Endothelial cell of umbilical vein (primary cell): ENCODE data around the gene SGSH. TPM values are rescaled to one million over a fixed set of nuclear protein-coding genes. Genes with fewer than 3 reads are reported as not detected.

Experiments
- BruUV-seq: library from RNA; stranded (reverse); fragments of 400-500 nt; replicated peaks from 2 replicates; lab custom pipeline; 2021; lab: Mats Ljungman, UMichigan
- CTCF ChIA-PET: fragments of 300-600, 350-600 bp; sonication (Branson Sonifier 250); formaldehyde crosslinking; loops from one replicate; lab custom pipeline; 2021; ENCODE audit warnings: antibody characterized with exemption, inconsistent platforms; lab: Charles Lee
- POLR2A ChIA-PET: fragments of 300-600, 350-600 bp; sonication (Branson Sonifier 250); formaldehyde crosslinking; loops from one replicate; lab custom pipeline; 2021; ENCODE audit warnings: antibody characterized with exemption, inconsistent platforms; lab: Charles Lee
- DNase-seq: peaks from one replicate; pipeline ENCODE4 v3.0.0-alpha.2; 2011; ENCODE audit warnings: low read depth, low spot score
- FAIRE-seq: peaks from 2 replicates; lab custom pipeline; 2011; peaks lifted over from hg19 to GRCh38; lab: Jason Lieb, UNC
- H2AFZ ChIP-seq: 2 replicates; pipeline ENCODE4 v1.6.0; 2012; ENCODE audit warnings: low read depth, low read length, control low read depth, inconsistent platforms
- H3K27ac ChIP-seq: 2 replicates; pipeline ENCODE4 v1.5.1; 2011; ENCODE audit warnings: low read depth, mild to moderate bottlenecking, control low read depth, low read length, moderate library complexity; ENCODE audit not compliant: insufficient read depth
- H3K27me3 ChIP-seq, 2 experiments: 2 replicates each; pipeline versions ENCODE4 v1.6.0 to v1.6.1; 2011; ENCODE audit warnings: low read length in 2 of 2, mixed read lengths in 1 of 2; ENCODE audit not compliant: control insufficient read depth in 2 of 2, insufficient read depth in 2 of 2
- H3K36me3 ChIP-seq, 2 experiments: 2 replicates in 1 of 2; 3 replicates in 1 of 2; pipeline ENCODE4 v1.5.1; 2011; ENCODE audit warnings: low read length in 2 of 2, mild to moderate bottlenecking in 1 of 2, moderate library complexity in 1 of 2; ENCODE audit not compliant: control insufficient read depth in 2 of 2, insufficient read depth in 2 of 2; ENCODE audit errors: extremely low read depth in 1 of 2
- H3K4me1 ChIP-seq: 3 replicates; pipeline ENCODE4 v1.5.1; 2011; ENCODE audit warnings: mild to moderate bottlenecking, low read length; ENCODE audit not compliant: control insufficient read depth, insufficient read depth; ENCODE audit errors: extremely low read depth
- H3K4me2 ChIP-seq: 2 replicates; pipeline ENCODE4 v1.6.1; 2011; ENCODE audit warnings: low read length, control low read depth, mixed read lengths; ENCODE audit not compliant: insufficient read depth
- H3K4me3 ChIP-seq, 3 experiments: fragments of 200-600 bp in 1 of 3; sonication (generic), shearing (Covaris generic) in 1 of 3; replicated peaks in 1 of 3; 2 replicates each; pipeline ENCODE4 v1.5.1; 2011 to 2016; ENCODE audit warnings: control low read depth in 3 of 3, low read length in 3 of 3, mild to moderate bottlenecking in 2 of 3, inconsistent platforms in 1 of 3, low read depth in 1 of 3, moderate library complexity in 1 of 3; ENCODE audit not compliant: insufficient read depth in 1 of 3
- H3K79me2 ChIP-seq: 2 replicates; pipeline ENCODE4 v1.6.0; 2012; ENCODE audit warnings: low read length, inconsistent platforms; ENCODE audit not compliant: control insufficient read depth, insufficient read depth
- H3K9ac ChIP-seq: replicated peaks from 2 replicates; pipeline ENCODE3; 2011; ENCODE audit warnings: low read length, control low read depth; ENCODE audit not compliant: insufficient read depth; ENCODE audit errors: extremely low read depth
- H3K9me1 ChIP-seq: replicated peaks from 3 replicates; pipeline ENCODE4 v1.6.0; 2011; ENCODE audit warnings: mild to moderate bottlenecking, low read length; ENCODE audit not compliant: control insufficient read depth, insufficient read depth; ENCODE audit errors: extremely low read depth
- H3K9me3 ChIP-seq: replicated peaks from 2 replicates; pipeline ENCODE4 v1.5.1; 2012; ENCODE audit warnings: low read length, inconsistent platforms; ENCODE audit not compliant: control insufficient read depth, insufficient read depth
- H4K20me1 ChIP-seq: replicated peaks from 2 replicates; pipeline ENCODE3; 2011; ENCODE audit warnings: mild to moderate bottlenecking, low read length; ENCODE audit not compliant: control insufficient read depth, insufficient read depth; ENCODE audit errors: extremely low read depth
- GATA2 ChIP-seq: IDR thresholded peaks from 2 replicates; pipeline ENCODE4 v1.7.0; 2011; ENCODE audit warnings: low read depth, mild to moderate bottlenecking, moderate library complexity, mixed read lengths, low read length; ENCODE audit not compliant: insufficient read length, insufficient read depth
- JUN ChIP-seq: IDR thresholded peaks from 2 replicates; pipeline ENCODE4 v1.6.1; 2011; ENCODE audit warnings: borderline replicate concordance, low read depth; ENCODE audit not compliant: insufficient read length, insufficient read depth
- POLR2A ChIP-seq: IDR thresholded peaks from 2 replicates; pipeline ENCODE4 v1.6.1; 2012; ENCODE audit warnings: low read depth, mild to moderate bottlenecking, control low read depth, low read length
- POLR2AphosphoS5 ChIP-seq: IDR thresholded peaks from 2 replicates; pipeline ENCODE4 v1.6.1; 2012; ENCODE audit warnings: low read depth, mild to moderate bottlenecking, control low read depth, low read length, moderate library complexity; ENCODE audit not compliant: insufficient read depth
- dilution Hi-C: fragments of 300-500 bp; cut with MboI; formaldehyde crosslinking; loops from one replicate; pipeline ENCODE4 v1.15.0; 2019; ENCODE audit warnings: low sequenced_read_pairs; ENCODE audit not compliant: extremely low pct_ligation_motif_present
- intact Hi-C: fragments of 100-400 bp; cut with micrococcal nuclease; formaldehyde crosslinking; loops from one replicate; pipeline ENCODE4 v1.10.0; 2022
- polyA plus RNA-seq, 4 experiments: library from polyadenylated mRNA; depleted of rRNA in 3 of 4; stranded (reverse) in 3 of 4; unstranded in 1 of 4; fragments of >200 nt; gene quantifications; 2 replicates each; pipeline versions ENCODE4 v1.2.1 to v1.2.3, GENCODE V29; 2011 to 2012; ENCODE audit warnings: missing spikeins in 1 of 4
- total RNA-seq: library from RNA; stranded (reverse); gene quantifications from 2 replicates; pipeline ENCODE4 v1.2.3, GENCODE V29; 2021
- TF ChIP-seq, protein P1 (sequence below), 2 donors: IDR thresholded peaks; 1 replicate in 1 of 2; 2 replicates in 1 of 2; pipeline ENCODE4 v1.5.1; 2011; ENCODE audit warnings: low read length in 2 of 2, mild to moderate bottlenecking in 2 of 2, moderate library complexity in 2 of 2, control low read depth in 1 of 2, inconsistent platforms in 1 of 2, low read depth in 1 of 2; ENCODE audit not compliant: insufficient read depth in 1 of 2; ENCODE audit errors: extremely low read depth in 1 of 2
- TF ChIP-seq, protein P2 (sequence below): IDR thresholded peaks from 2 replicates; pipeline ENCODE4 v1.6.1; 2011; ENCODE audit not compliant: insufficient read depth, insufficient read length

SGSH gene
- total and polyA plus RNA-seq, 2 donors (not counting 3 experiments of a cell fraction or from before 2014, with no cell fraction given) = 81.4 to 217 TPM

DNA sequence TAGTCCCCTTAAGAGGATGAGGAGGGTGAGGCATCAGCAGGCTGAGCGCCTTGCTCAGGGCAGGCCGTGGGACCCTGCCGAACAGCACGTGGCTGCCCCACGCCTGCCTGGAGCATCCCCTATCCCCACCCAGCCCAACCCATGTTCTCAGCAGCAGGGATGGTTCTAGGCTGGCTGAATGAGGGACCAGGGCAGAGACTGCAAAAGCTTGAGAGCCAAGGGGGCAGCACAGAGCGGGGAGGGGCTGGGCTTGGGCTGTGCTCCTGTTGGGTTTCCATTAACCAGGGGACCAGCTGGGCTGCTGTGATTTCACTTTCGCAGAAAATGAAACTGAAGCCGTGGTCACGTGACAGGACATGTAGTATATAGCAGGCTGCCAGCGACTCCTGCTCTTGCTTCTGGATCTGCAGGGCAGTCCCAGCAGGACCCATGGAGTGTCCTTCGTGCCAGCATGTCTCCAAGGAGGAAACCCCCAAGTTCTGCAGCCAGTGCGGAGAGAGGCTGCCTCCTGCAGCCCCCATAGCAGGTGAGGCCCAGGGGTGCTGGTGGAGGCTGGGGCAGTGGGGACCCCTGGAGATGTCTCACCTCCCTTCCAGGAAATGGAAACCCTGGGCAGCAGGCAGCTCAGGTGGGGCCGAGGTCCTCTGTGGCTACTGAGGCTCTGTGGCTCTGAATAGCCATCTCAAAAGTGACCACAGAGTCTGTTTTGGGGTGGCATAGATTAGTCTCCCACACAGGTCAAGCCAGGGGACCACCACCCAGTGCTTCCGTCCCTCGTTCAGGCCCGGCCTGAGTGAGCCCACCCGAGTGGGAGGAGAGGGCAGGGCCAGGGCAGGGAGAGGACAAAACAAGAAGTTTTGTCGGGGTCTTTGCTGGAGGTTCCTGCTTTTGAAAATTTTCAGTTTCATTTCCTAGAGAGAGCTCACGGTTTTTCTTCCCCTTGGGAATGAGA is 43.4 kb upstream of the SGSH start:
- no TSS peak for BruUV-seq
- Histone ChIP-seq H3K4me3 (peak overlapping the region in 2 of 3 experiments; percentile 1 to 12), H3K9me1 (no peaks in the 10 kb centered on the region), H3K27ac (no peak overlapping the region), H4K20me1 (no peaks in the 10 kb centered on the region), H3K9me3 (no peaks in the 10 kb centered on the region), H2AFZ (no peak overlapping the region), H3K9ac (peak overlapping the region; percentile 29), H3K27me3 (no peaks in the 10 kb centered on the region), H3K4me2 (peak overlapping the region; percentile 71), H3K4me1 (peaks cover 30% of the 10 kb centered on the region), H3K79me2 (peaks cover 22% of the 10 kb centered on the region), H3K36me3 (peaks cover 2 to 4% of the 10 kb centered on the region in 2 experiments)
- ChIA-PET CTCF (interaction anchor here (0.6 to 1.2 kb wide), 3 partner anchors 14 to 116 kb away, joined by 3 to 6 read pairs (median 3); partner anchors contain the start of gene EIF4A3), POLR2A (no interaction called here)
- intact Hi-C loops = loop anchor here (2.0 to 5.0 kb wide), 3 partner anchors 15 to 116 kb away; partner anchors contain the start of gene EIF4A3
- peak; percentile 86 for DNase-seq
- TF ChIP-seq POLR2AphosphoS5 (peak; percentile 41), POLR2A (peak; percentile 77), GATA2 (no peak), JUN (no peak)
- TF ChIP-seq, protein P1, sequence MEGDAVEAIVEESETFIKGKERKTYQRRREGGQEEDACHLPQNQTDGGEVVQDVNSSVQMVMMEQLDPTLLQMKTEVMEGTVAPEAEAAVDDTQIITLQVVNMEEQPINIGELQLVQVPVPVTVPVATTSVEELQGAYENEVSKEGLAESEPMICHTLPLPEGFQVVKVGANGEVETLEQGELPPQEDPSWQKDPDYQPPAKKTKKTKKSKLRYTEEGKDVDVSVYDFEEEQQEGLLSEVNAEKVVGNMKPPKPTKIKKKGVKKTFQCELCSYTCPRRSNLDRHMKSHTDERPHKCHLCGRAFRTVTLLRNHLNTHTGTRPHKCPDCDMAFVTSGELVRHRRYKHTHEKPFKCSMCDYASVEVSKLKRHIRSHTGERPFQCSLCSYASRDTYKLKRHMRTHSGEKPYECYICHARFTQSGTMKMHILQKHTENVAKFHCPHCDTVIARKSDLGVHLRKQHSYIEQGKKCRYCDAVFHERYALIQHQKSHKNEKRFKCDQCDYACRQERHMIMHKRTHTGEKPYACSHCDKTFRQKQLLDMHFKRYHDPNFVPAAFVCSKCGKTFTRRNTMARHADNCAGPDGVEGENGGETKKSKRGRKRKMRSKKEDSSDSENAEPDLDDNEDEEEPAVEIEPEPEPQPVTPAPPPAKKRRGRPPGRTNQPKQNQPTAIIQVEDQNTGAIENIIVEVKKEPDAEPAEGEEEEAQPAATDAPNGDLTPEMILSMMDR (IDR thresholded peaks at IDR 0.05; ENCODE audit: extremely low read depth in 1 of 2, insufficient read depth in 1 of 2, low read depth in 1 of 2, low read length in 2 of 2) = peak in 1 of 2 donors; percentile 18
- TF ChIP-seq, protein P2, sequence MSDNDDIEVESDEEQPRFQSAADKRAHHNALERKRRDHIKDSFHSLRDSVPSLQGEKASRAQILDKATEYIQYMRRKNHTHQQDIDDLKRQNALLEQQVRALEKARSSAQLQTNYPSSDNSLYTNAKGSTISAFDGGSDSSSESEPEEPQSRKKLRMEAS = peak; percentile 85
- dilution Hi-C loops = no loop called here
- FAIRE-seq = peak; percentile 97
